CD14-positive monocyte (primary cell): ENCODE measurements around the gene CD44. TPM values are rescaled to one million over a fixed set of nuclear protein-coding genes. Genes with fewer than 3 reads are reported as not detected.

ENCODE experiments used
- DNase-seq, 3 donors: peaks; one replicate each; pipeline ENCODE4 v3.0.0-alpha.2; 2011 to 2022
- H2AFZ ChIP-seq: 2 replicates; pipeline ENCODE4 v1.6.0; 2012; ENCODE audit warnings: mild to moderate bottlenecking, low read depth, low read length, inconsistent platforms; ENCODE audit not compliant: insufficient read depth, poor library complexity, severe bottlenecking
- H3K27ac ChIP-seq, 2 donors: 1 replicate in 1 of 2; 2 replicates in 1 of 2; pipeline ENCODE4 v1.5.1; 2012 to 2013; ENCODE audit warnings: low read length in 2 of 2, control low read depth in 1 of 2, inconsistent platforms in 1 of 2, low read depth in 1 of 2, mild to moderate bottlenecking in 1 of 2
- H3K27me3 ChIP-seq, 2 donors: one replicate each; pipeline versions ENCODE4 v1.6.0 to v1.6.1; 2011 to 2013; ENCODE audit warnings: low read length in 2 of 2; ENCODE audit not compliant: control insufficient read depth in 2 of 2, insufficient read depth in 2 of 2
- H3K36me3 ChIP-seq, 2 donors: replicated peaks in 1 of 2; 1 replicate in 1 of 2; 2 replicates in 1 of 2; pipeline versions ENCODE4 v1.5.1 to v1.6.1; 2012 to 2013; ENCODE audit warnings: low read length in 2 of 2, control low read depth in 1 of 2, inconsistent platforms in 1 of 2, mild to moderate bottlenecking in 1 of 2; ENCODE audit not compliant: insufficient read depth in 2 of 2, control insufficient read depth in 1 of 2
- H3K4me1 ChIP-seq, 2 donors: 1 replicate in 1 of 2; 2 replicates in 1 of 2; pipeline versions ENCODE4 v1.5.1 to v1.6.1; 2012 to 2013; ENCODE audit warnings: low read length in 2 of 2, control low read depth in 1 of 2, inconsistent platforms in 1 of 2, mild to moderate bottlenecking in 1 of 2, moderate library complexity in 1 of 2; ENCODE audit not compliant: insufficient read depth in 2 of 2, control insufficient read depth in 1 of 2
- H3K4me2 ChIP-seq: replicated peaks from 2 replicates; pipeline ENCODE3; 2012; ENCODE audit warnings: low read length, moderate library complexity, mild to moderate bottlenecking; ENCODE audit not compliant: poor library complexity, severe bottlenecking; ENCODE audit errors: extremely low read depth
- H3K4me3 ChIP-seq, 3 experiments: fragments of 200-600 bp in 1 of 3; sonication (generic) in 1 of 3; replicated peaks in 1 of 3; 1 replicate in 2 of 3; 2 replicates in 1 of 3; pipeline ENCODE4 v1.5.1; 2011 to 2013; ENCODE audit warnings: low read length in 3 of 3, mild to moderate bottlenecking in 3 of 3, control low read depth in 2 of 3, low read depth in 2 of 3, inconsistent platforms in 1 of 3, moderate library complexity in 1 of 3
- H3K79me2 ChIP-seq: 2 replicates; pipeline ENCODE4 v1.6.0; 2012; ENCODE audit warnings: mild to moderate bottlenecking, control low read depth, inconsistent platforms, low read length, moderate library complexity; ENCODE audit not compliant: insufficient read depth
- H3K9ac ChIP-seq: 2 replicates; pipeline ENCODE4 v1.6.0; 2017; ENCODE audit warnings: low read length, mild to moderate bottlenecking; ENCODE audit not compliant: insufficient read depth, poor library complexity, severe bottlenecking
- H3K9me3 ChIP-seq, 2 donors: replicated peaks in 1 of 2; 1 replicate in 1 of 2; 2 replicates in 1 of 2; pipeline versions ENCODE4 v1.5.1 to v1.6.1; 2012 to 2013; ENCODE audit warnings: low read length in 2 of 2, control low read depth in 1 of 2; ENCODE audit not compliant: control insufficient read depth in 1 of 2, insufficient read depth in 1 of 2
- H4K20me1 ChIP-seq: 2 replicates; pipeline ENCODE4 v1.6.0; 2012; ENCODE audit warnings: mild to moderate bottlenecking, low read length, control low read depth, moderate library complexity; ENCODE audit not compliant: insufficient read depth
- H3K27ac Mint-ChIP-seq, 7 donors: one replicate each; pipeline ENCODE4 v1.8.0; 2020; ENCODE audit warnings: mild to moderate bottlenecking in 7 of 7, mixed read lengths in 7 of 7, moderate library complexity in 6 of 7, inconsistent platforms in 2 of 7
- H3K27me3 Mint-ChIP-seq, 3 donors: one replicate each; pipeline ENCODE4 v1.8.0; 2021 to 2022; ENCODE audit warnings: low read depth in 3 of 3, mild to moderate bottlenecking in 3 of 3, mixed read lengths in 3 of 3, moderate library complexity in 3 of 3, inconsistent platforms in 1 of 3
- H3K36me3 Mint-ChIP-seq, 2 donors: one replicate each; pipeline ENCODE4 v1.8.0; 2020; ENCODE audit warnings: mixed read lengths in 2 of 2, inconsistent platforms in 1 of 2, mild to moderate bottlenecking in 1 of 2
- H3K4me1 Mint-ChIP-seq: one replicate; pipeline ENCODE4 v1.8.0; 2020; ENCODE audit warnings: mild to moderate bottlenecking, mixed read lengths
- H3K4me3 Mint-ChIP-seq, 2 donors: one replicate each; pipeline ENCODE4 v1.8.0; 2020; ENCODE audit warnings: mild to moderate bottlenecking in 2 of 2, mixed read lengths in 2 of 2, moderate library complexity in 1 of 2
- H3K9me3 Mint-ChIP-seq, 7 donors: one replicate each; pipeline ENCODE4 v1.8.0; 2020 to 2022; ENCODE audit warnings: mixed read lengths in 7 of 7, mild to moderate bottlenecking in 6 of 7, moderate library complexity in 6 of 7, inconsistent platforms in 2 of 7
- CTCF ChIP-seq: fragments of 200-600 bp; IDR thresholded peaks from one replicate; pipeline ENCODE4 v1.8.0; 2022; ENCODE audit warnings: antibody characterized with exemption, mild to moderate bottlenecking
- WGBS: methylation state at CpG from one replicate; pipeline ENCODE4 v1.1.5; 2013; ENCODE audit warnings: missing lambda C conversion rate; ENCODE audit not compliant: insufficient coverage; 5-methylcytosine and 5-hydroxymethylcytosine counted together
- intact Hi-C, 2 donors: fragments of 100-400 bp; cut with micrococcal nuclease; formaldehyde crosslinking; loops; one replicate each; pipeline versions ENCODE4 v1.15.0 to v1.15.1; 2023
- polyA plus RNA-seq, 3 donors: library from polyadenylated mRNA; depleted of rRNA in 1 of 3; unstranded in 2 of 3; stranded (reverse) in 1 of 3; fragments of 300-500 nt in 2 of 3; fragments of >200 nt in 1 of 3; fragmentation: Illumina TruSeq in 2 of 3; gene quantifications; 1 replicate in 2 of 3; 2 replicates in 1 of 3; pipeline ENCODE4 v1.2.3, GENCODE V29; 2012 to 2021

The CD44 gene
- polyA plus RNA-seq, 3 donors = 415 to 866 (median 531) TPM

GRCh38 chr11:35239471-35240075, 100.6 kb downstream of the CD44 start:
- peak overlapping the region in 1 of 2 donors; percentile 39 for H3K4me3 Mint-ChIP-seq
- H3K9me3 Mint-ChIP-seq = peaks cover 0 to 7% (median 0%) of the 10 kb centered on the region in 7 donors
- DNase-seq = peak; percentile 23 to 62 (median 51)
- peaks cover 45% of the 10 kb centered on the region for H3K4me1 Mint-ChIP-seq
- H3K4me3 ChIP-seq = no peak overlapping the region
- peak overlapping the region in 1 of 2 donors; percentile 3 for H3K27ac ChIP-seq
- no peaks in the 10 kb centered on the region for H4K20me1 ChIP-seq
- peaks cover 0 to 3% (median 0%) of the 10 kb centered on the region in 3 donors for H3K27me3 Mint-ChIP-seq
- H3K4me1 ChIP-seq = peaks cover 36 to 45% of the 10 kb centered on the region in 2 donors
- no peaks in the 10 kb centered on the region for H3K79me2 ChIP-seq
- no peaks in the 10 kb centered on the region for H3K27me3 ChIP-seq
- H3K36me3 Mint-ChIP-seq = peaks cover 0 to under 1% of the 10 kb centered on the region in 2 donors
- TF ChIP-seq CTCF = no peak
- intact Hi-C loops = loop anchor here (5.0 to 10.0 kb wide), 2 partner anchors 55 to 63 kb away; no protein-coding TSS in a partner anchor
- H3K9ac ChIP-seq = no peak overlapping the region
- H2AFZ ChIP-seq = no peak overlapping the region
- no peak overlapping the region for H3K4me2 ChIP-seq
- WGBS = no CpG with 5 or more reads among the region's 4 CpGs
- H3K9me3 ChIP-seq = no peaks in the 10 kb centered on the region
- peak overlapping the region in 5 of 7 donors; percentile 10 to 61 (median 15) for H3K27ac Mint-ChIP-seq
- no peaks in the 10 kb centered on the region for H3K36me3 ChIP-seq

- H3K4me3 ChIP-seq = no peak overlapping the region
- intact Hi-C loops = loop anchor here in 1 of 2 donors (10.0 kb wide), 1 partner anchor 54 kb away; no protein-coding TSS in a partner anchor
- WGBS = no CpG with 5 or more reads among the region's 1 CpG
- no peak for TF ChIP-seq CTCF
- H3K4me2 ChIP-seq = no peak overlapping the region
- no peak overlapping the region for H2AFZ ChIP-seq
- Mint-ChIP-seq H3K4me1 (peaks cover 37% of the 10 kb centered on the region), H3K9me3 (peaks cover 0 to 5% (median 0%) of the 10 kb centered on the region in 7 donors), H3K36me3 (no peaks in the 10 kb centered on the region), H3K27ac (no peak overlapping the region), H3K27me3 (peaks cover 0 to 3% (median 0%) of the 10 kb centered on the region in 3 donors), H3K4me3 (no peak overlapping the region)
- no peaks in the 10 kb centered on the region for H3K27me3 ChIP-seq
- H3K36me3 ChIP-seq = no peaks in the 10 kb centered on the region
- no peak overlapping the region for H3K9ac ChIP-seq
- no peak overlapping the region for H3K27ac ChIP-seq
- no peaks in the 10 kb centered on the region for H3K79me2 ChIP-seq
- no peaks in the 10 kb centered on the region for H3K9me3 ChIP-seq
- no peaks in the 10 kb centered on the region for H4K20me1 ChIP-seq
- peaks cover 31 to 39% of the 10 kb centered on the region in 2 donors for H3K4me1 ChIP-seq
- no peak for DNase-seq
These were observed 102.1 kb downstream of the CD44 start for GRCh38 chr11:35241083-35241482.
